NCI-H2171 treated with DMSO at 0.1 percent for 48 hours (cell line): ENCODE measurements around the gene DAAM1.

Experiments used
- DNase-seq: peaks from one replicate; lab custom pipeline; 2025; lab: John Stamatoyannopoulos, UW

Gene DAAM1

GRCh38 chr14:59221568-59221967 lies 33.1 kb downstream of the DAAM1 start:
- no peak for DNase-seq

GRCh38 chr14:59224341-59224740 lies 35.9 kb downstream of the DAAM1 start:
- no peak for DNase-seq

- DNase-seq, result peak; percentile 23
Observed at GRCh38 chr14:59225281-59225680, 36.8 kb downstream of the DAAM1 start.

GRCh38 chr14:59228421-59228820 lies 40.0 kb downstream of the DAAM1 start:
- DNase-seq, result no peak

GRCh38 chr14:59229653-59230406 lies 41.4 kb downstream of the DAAM1 start:
- no peak for DNase-seq

GRCh38 chr14:59236195-59236594 lies 47.7 kb downstream of the DAAM1 start:
- DNase-seq, result no peak

GRCh38 chr14:59238216-59238615 lies 49.7 kb downstream of the DAAM1 start:
- DNase-seq, result peak; percentile 17

GRCh38 chr14:59239022-59239421 lies 50.6 kb downstream of the DAAM1 start:
- peak; percentile 75 for DNase-seq

GRCh38 chr14:59240356-59240755 lies 51.9 kb downstream of the DAAM1 start:
- no peak for DNase-seq

GRCh38 chr14:59241121-59241520 lies 52.7 kb downstream of the DAAM1 start:
- no peak for DNase-seq

GRCh38 chr14:59243174-59243573 lies 54.7 kb downstream of the DAAM1 start:
- no peak for DNase-seq

GRCh38 chr14:59244581-59244980 lies 56.1 kb downstream of the DAAM1 start:
- DNase-seq, result no peak

- no peak for DNase-seq
Observed at GRCh38 chr14:59245809-59246295, 57.4 kb downstream of the DAAM1 start.

GRCh38 chr14:59246566-59246965 lies 58.1 kb downstream of the DAAM1 start:
- no peak for DNase-seq

- DNase-seq, result no peak
Observed at GRCh38 chr14:59247801-59248584, 59.5 kb downstream of the DAAM1 start.

- no peak for DNase-seq
Observed at GRCh38 chr14:59249029-59249428, 60.6 kb downstream of the DAAM1 start.

- DNase-seq, result no peak
Observed at GRCh38 chr14:59251811-59252771, 63.6 kb downstream of the DAAM1 start.

GRCh38 chr14:59252772-59253500 lies 64.5 kb downstream of the DAAM1 start:
- DNase-seq, result no peak

GRCh38 chr14:59253527-59253926 lies 65.1 kb downstream of the DAAM1 start:
- DNase-seq, result no peak

GRCh38 chr14:59254146-59254910 lies 65.9 kb downstream of the DAAM1 start:
- no peak for DNase-seq
